IPS-NIHi7 (cell line): ENCODE results near the gene PLEK2.
"Not testable (repeated sequence)": the region's sequence is repeated elsewhere in the genome, so short reads cannot be mapped to it uniquely, and the experiment has no call there.

ENCODE experiments used
- DNase-seq: peaks from one replicate; pipeline ENCODE4 v3.0.0; 2012; ENCODE audit warnings: mixed read lengths; ENCODE audit errors: extremely low spot score

The PLEK2 gene

GRCh38 chr14:67360470-67361206, 51.3 kb downstream of the PLEK2 start:
- no peak for DNase-seq

GRCh38 chr14:67359775-67360469, 52.0 kb downstream of the PLEK2 start, which contains the start of the genes ATP6V1D and EIF2S1:
TSS of gene ATP6V1D (minus strand) at chr14:67359804. CDS start at chr14:67359698, 106 bp downstream.
TSS of gene EIF2S1 (plus strand) at chr14:67360328. CDS start at chr14:67364768, 4,440 bp downstream.
- DNase-seq = peak; percentile 98

GRCh38 chr14:67358924-67359774, 52.8 kb downstream of the PLEK2 start:
- DNase-seq = peak; percentile 31

- peak; percentile 9 for DNase-seq
Observed at GRCh38 chr14:67357969-67358354, 54.0 kb downstream of the PLEK2 start.

GRCh38 chr14:67357186-67357968, 54.6 kb downstream of the PLEK2 start:
- no peak for DNase-seq

DNA sequence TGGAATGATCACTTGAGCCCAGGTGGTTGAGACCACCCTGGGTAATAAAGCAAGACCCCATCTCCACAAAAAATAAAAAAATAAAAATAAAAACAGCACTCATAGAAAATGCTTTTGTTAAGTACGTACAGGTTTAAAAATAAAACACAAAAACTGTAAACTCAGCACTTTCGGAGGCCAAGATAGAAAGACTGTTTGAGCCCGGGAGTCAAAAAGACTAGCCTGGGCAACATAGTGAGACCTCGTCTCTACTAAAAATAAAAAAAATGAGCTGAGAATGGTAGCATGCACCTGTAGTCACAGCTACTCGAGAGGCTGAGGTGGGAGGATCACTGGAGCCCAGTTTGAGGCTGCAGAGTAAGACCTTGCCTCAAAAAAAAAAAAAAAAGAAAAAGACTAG, 59.9 kb downstream of the PLEK2 start:
- DNase-seq = no peak

DNA sequence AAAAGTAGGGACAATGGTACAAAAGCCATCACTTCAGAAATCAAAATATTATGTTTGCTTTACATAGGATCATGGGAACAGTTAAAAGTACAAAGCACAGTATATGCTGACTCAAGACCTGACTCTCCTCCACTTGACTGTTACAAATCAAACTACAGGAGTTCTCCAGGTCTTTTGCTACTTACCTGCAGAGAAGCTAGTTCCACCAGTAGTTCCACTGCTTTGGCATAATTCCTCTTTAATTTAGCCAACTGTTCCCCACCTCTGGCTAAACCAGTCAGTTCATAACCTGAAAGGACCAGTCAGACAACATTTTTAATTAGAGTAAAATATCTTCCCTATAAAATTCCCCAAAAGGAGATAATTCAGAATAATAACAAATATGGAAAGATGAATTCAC, 66.4 kb downstream of the PLEK2 start:
- no peak for DNase-seq

GRCh38 chr14:67343601-67344230, 68.2 kb downstream of the PLEK2 start:
- no peak for DNase-seq

DNA sequence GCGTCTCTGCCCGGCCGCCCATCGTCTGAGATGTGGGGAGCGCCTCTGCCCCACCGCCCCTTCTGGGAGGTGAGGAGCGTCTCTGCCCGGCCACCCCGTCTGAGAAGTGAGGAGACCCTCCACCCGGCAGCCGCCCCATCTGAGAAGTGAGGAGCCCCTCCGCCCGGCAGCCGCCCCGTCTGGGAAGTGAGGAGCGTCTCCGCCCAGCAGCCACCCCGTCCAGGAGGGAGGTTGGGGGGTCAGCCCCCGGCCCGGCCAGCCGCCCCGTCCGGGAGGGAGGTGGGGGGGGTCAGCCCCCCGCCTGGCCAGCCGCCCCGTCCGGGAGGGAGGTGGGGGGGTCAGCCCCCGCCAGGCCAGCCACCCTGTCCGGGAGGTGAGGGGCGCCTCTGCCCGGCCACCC, 70.7 kb downstream of the PLEK2 start:
- not testable (repeated sequence) for DNase-seq
